Suprapubic skin (tissue), 4 donors: ENCODE measurements around the gene KIAA1328. TPM values are rescaled to one million over a fixed set of nuclear protein-coding genes. Genes with fewer than 3 reads are reported as not detected.
"Not testable (repeated sequence)": the region's sequence is repeated elsewhere in the genome, so short reads cannot be mapped to it uniquely, and the experiment has no call there.

ENCODE experiments used
- DNase-seq, 2 donors: peaks; one replicate each; pipeline ENCODE4 v3.0.0-alpha.2; 2019; ENCODE audit warnings: low spot score in 2 of 2
- H3K27ac ChIP-seq: fragments of 200-600 bp; sonication (generic); one replicate; pipeline ENCODE4 v1.5.1; 2019
- H3K27me3 ChIP-seq: fragments of 200-600 bp; sonication (generic); one replicate; pipeline ENCODE4 v1.5.1; 2019
- H3K36me3 ChIP-seq: fragments of 200-600 bp; sonication (generic); one replicate; pipeline ENCODE4 v1.5.1; 2019
- H3K4me1 ChIP-seq: fragments of 200-600 bp; sonication (generic); one replicate; pipeline ENCODE4 v1.5.1; 2019
- H3K4me3 ChIP-seq: fragments of 200-600 bp; sonication (generic); one replicate; pipeline ENCODE4 v1.5.1; 2019; ENCODE audit warnings: mild to moderate bottlenecking
- H3K9me3 ChIP-seq: fragments of 200-600 bp; sonication (generic); one replicate; pipeline ENCODE4 v1.5.1; 2019
- EP300 ChIP-seq: sonication (generic); formaldehyde crosslinking; IDR thresholded peaks from one replicate; pipeline ENCODE4 v1.6.1; 2017; ENCODE audit warnings: antibody characterized with exemption
- POLR2A ChIP-seq, 2 donors: fragments of 450-650 bp; IDR thresholded peaks; one replicate each; pipeline ENCODE4 v1.6.1; 2017; ENCODE audit warnings: antibody characterized with exemption in 2 of 2, mild to moderate bottlenecking in 2 of 2, moderate library complexity in 2 of 2
- POLR2AphosphoS5 ChIP-seq, 3 donors: sonication (generic); formaldehyde crosslinking; IDR thresholded peaks; one replicate each; pipeline ENCODE4 v1.6.1; 2017; ENCODE audit warnings: antibody characterized with exemption in 3 of 3
- WGBS: methylation state at CpG from one replicate; pipeline ENCODE4 v1.1.5; 2018; 5-methylcytosine and 5-hydroxymethylcytosine counted together
- total RNA-seq, 4 donors: library from RNA; depleted of rRNA; stranded (reverse); fragments of >200 nt; gene quantifications; one replicate each; pipeline ENCODE4 v1.1.0, GENCODE V29; 2016
- TF ChIP-seq, protein P1 (sequence below), 2 donors: fragments of 200-600 bp in 1 of 2; fragments of 450-650 bp in 1 of 2; sonication (generic) in 1 of 2; IDR thresholded peaks; one replicate each; pipeline ENCODE4 v1.5.1; 2016 to 2019; ENCODE audit warnings: antibody characterized with exemption in 2 of 2, mild to moderate bottlenecking in 1 of 2, moderate library complexity in 1 of 2

Gene KIAA1328
- total RNA-seq, 4 donors from 2014 or later, result 14.5 to 55.7 (median 21.6) TPM

DNA sequence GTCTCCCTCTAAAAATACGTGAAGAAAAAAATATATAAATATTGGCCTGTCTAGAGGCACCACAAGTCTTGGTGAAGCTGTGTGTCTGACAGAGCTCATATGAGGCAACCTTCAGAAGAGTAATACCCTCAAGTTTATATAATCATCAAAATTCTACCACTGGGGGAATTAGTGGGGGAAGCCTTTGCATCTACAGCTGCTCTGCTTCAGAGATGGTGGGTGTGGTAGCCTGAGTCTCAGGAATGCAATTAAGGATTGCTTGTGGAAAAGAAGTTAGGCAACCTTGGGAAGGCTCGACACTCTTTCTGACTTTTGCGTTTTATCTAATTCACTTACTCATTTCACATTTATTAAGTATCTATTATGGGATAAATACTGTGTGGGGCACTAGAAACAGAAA lies 17.5 kb upstream of the KIAA1328 start:
- 44% methylated on average over 3 of the region's 3 CpGs for WGBS
- no peak for DNase-seq
- H3K4me3 ChIP-seq, result no peak overlapping the region
- peaks cover 21% of the 10 kb centered on the region for H3K36me3 ChIP-seq
- TF ChIP-seq POLR2AphosphoS5 (IDR thresholded peaks at IDR 0.05) (no peak), EP300 (no peak), POLR2A (IDR thresholded peaks at IDR 0.05) (no peak)
- TF ChIP-seq, protein P1, sequence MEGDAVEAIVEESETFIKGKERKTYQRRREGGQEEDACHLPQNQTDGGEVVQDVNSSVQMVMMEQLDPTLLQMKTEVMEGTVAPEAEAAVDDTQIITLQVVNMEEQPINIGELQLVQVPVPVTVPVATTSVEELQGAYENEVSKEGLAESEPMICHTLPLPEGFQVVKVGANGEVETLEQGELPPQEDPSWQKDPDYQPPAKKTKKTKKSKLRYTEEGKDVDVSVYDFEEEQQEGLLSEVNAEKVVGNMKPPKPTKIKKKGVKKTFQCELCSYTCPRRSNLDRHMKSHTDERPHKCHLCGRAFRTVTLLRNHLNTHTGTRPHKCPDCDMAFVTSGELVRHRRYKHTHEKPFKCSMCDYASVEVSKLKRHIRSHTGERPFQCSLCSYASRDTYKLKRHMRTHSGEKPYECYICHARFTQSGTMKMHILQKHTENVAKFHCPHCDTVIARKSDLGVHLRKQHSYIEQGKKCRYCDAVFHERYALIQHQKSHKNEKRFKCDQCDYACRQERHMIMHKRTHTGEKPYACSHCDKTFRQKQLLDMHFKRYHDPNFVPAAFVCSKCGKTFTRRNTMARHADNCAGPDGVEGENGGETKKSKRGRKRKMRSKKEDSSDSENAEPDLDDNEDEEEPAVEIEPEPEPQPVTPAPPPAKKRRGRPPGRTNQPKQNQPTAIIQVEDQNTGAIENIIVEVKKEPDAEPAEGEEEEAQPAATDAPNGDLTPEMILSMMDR (IDR thresholded peaks at IDR 0.05), result no peak
- peak overlapping the region; percentile 45 for H3K27ac ChIP-seq
- H3K27me3 ChIP-seq, result no peaks in the 10 kb centered on the region
- H3K4me1 ChIP-seq, result peaks cover 4% of the 10 kb centered on the region
- no peaks in the 10 kb centered on the region for H3K9me3 ChIP-seq

DNA sequence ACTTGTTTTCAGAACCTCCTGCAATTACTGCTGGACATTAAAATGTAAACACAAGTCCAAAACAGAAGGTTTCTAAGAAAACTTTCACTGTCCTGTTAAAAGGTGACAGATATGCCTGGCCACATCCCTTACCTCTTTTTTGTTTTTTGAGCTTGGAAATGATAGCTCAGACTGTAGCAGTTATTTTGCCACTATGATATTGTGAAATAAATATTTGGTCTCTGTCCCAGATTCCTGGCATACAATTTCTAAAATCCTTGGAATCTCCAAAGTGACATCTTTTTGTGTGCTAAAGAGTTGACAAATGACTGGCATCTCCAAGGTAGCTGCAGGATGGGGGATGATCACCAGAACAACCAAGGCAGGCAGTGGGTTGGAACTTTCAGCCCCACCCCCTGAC lies 17.0 kb upstream of the KIAA1328 start:
- TF ChIP-seq POLR2A (IDR thresholded peaks at IDR 0.05) (no peak), POLR2AphosphoS5 (IDR thresholded peaks at IDR 0.05) (no peak)
- Histone ChIP-seq H3K36me3 (peaks cover 19% of the 10 kb centered on the region), H3K27ac (peak overlapping the region; percentile 45), H3K4me3 (no peak overlapping the region), H3K27me3 (no peaks in the 10 kb centered on the region), H3K4me1 (peaks cover 4% of the 10 kb centered on the region), H3K9me3 (no peaks in the 10 kb centered on the region)
- DNase-seq, result no peak

DNA sequence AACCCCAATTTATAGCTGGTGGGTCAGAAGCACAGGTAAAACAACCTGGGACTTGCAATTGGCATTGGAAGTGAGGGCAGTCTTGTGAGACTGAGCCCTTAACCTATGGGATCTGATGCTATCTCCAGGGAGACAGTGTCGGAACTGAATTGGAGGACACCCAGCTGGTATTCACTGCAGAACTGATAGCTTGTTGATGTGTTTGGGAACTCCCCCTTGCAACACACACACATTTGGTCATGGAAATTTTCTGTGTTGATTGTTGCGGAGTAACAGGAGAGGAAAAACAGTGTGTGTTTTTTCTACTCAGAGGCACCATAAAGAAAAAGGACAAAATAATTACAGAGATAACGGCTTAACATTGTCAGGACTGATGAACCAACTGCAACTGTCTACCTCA lies 16.2 kb upstream of the KIAA1328 start:
- Histone ChIP-seq H3K27me3 (no peaks in the 10 kb centered on the region), H3K4me3 (no peak overlapping the region), H3K9me3 (no peaks in the 10 kb centered on the region), H3K36me3 (peaks cover 22% of the 10 kb centered on the region), H3K4me1 (peaks cover 4% of the 10 kb centered on the region), H3K27ac (no peak overlapping the region)
- no peak for TF ChIP-seq POLR2A (IDR thresholded peaks at IDR 0.05)
- no peak for TF ChIP-seq EP300
- TF ChIP-seq POLR2AphosphoS5 (IDR thresholded peaks at IDR 0.05), result no peak
- TF ChIP-seq, protein P1 (IDR thresholded peaks at IDR 0.05), result no peak
- DNase-seq, result no peak
- WGBS, result 77% methylated on average over 3 of the region's 3 CpGs

- no peak for DNase-seq
- Histone ChIP-seq H3K9me3 (no peaks in the 10 kb centered on the region), H3K4me1 (peaks cover 4% of the 10 kb centered on the region), H3K27me3 (no peaks in the 10 kb centered on the region), H3K27ac (no peak overlapping the region), H3K36me3 (peaks cover 24% of the 10 kb centered on the region), H3K4me3 (no peak overlapping the region)
- WGBS, result 91% methylated on average over 4 of the region's 4 CpGs
- TF ChIP-seq POLR2A (IDR thresholded peaks at IDR 0.05) (no peak), EP300 (no peak), POLR2AphosphoS5 (IDR thresholded peaks at IDR 0.05) (no peak)
- TF ChIP-seq, protein P1 (IDR thresholded peaks at IDR 0.05), result no peak
Measured at GRCh38 chr18:36813101-36813775, 15.7 kb upstream of the KIAA1328 start.

DNA sequence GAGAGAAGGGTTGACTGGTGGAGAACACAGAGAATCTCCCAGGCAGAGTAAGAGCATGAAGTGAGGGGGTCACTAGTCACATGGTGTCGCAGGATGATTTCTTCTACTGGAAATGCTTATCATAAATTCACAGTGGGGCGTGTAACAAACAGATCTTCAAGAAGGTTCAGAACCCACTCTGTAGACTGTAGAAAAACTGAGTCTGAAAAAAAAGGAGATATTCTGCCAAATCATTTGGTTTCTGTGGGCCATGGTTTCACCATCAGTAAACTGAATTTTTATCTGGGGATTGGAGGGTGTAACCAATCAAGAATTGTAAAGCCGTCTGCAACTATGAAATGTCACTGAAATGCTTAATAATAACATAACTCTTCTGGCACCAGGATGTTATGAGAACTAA lies 15.1 kb upstream of the KIAA1328 start:
- WGBS, result 85% methylated on average over 3 of the region's 3 CpGs
- H3K27ac ChIP-seq, result no peak overlapping the region
- peaks cover 4% of the 10 kb centered on the region for H3K4me1 ChIP-seq
- no peaks in the 10 kb centered on the region for H3K27me3 ChIP-seq
- DNase-seq, result no peak
- H3K4me3 ChIP-seq, result no peak overlapping the region
- no peaks in the 10 kb centered on the region for H3K9me3 ChIP-seq
- H3K36me3 ChIP-seq, result peaks cover 30% of the 10 kb centered on the region
- TF ChIP-seq EP300, result no peak
- TF ChIP-seq, protein P1 (IDR thresholded peaks at IDR 0.05), result no peak
- TF ChIP-seq POLR2AphosphoS5 (IDR thresholded peaks at IDR 0.05), result no peak
- no peak for TF ChIP-seq POLR2A (IDR thresholded peaks at IDR 0.05)

- TF ChIP-seq POLR2AphosphoS5 (IDR thresholded peaks at IDR 0.05) (no peak), POLR2A (IDR thresholded peaks at IDR 0.05) (no peak), EP300 (no peak)
- TF ChIP-seq, protein P1 (IDR thresholded peaks at IDR 0.05), result no peak
- 57% methylated on average over 1 of the region's 1 CpG for WGBS
- H3K36me3 ChIP-seq, result peaks cover 31% of the 10 kb centered on the region
- H3K9me3 ChIP-seq, result no peaks in the 10 kb centered on the region
- no peaks in the 10 kb centered on the region for H3K4me1 ChIP-seq
- no peak overlapping the region for H3K27ac ChIP-seq
- H3K4me3 ChIP-seq, result no peak overlapping the region
- H3K27me3 ChIP-seq, result no peaks in the 10 kb centered on the region
- DNase-seq, result no peak
Measured at GRCh38 chr18:36814994-36815393, 13.9 kb upstream of the KIAA1328 start.

- H3K27me3 ChIP-seq, DNase-seq, H3K27ac ChIP-seq, H3K4me3 ChIP-seq, H3K4me1 ChIP-seq, H3K9me3 ChIP-seq: not testable (repeated sequence)
- H3K36me3 ChIP-seq, result peaks cover 31% of the 10 kb centered on the region
Measured at GRCh38 chr18:36816096-36816495, 12.8 kb upstream of the KIAA1328 start.
